Measurements from ENCODE around the gene FAM234B.
"Not testable (repeated sequence)": the region's sequence is repeated elsewhere in the genome, so short reads cannot be mapped to it uniquely, and the experiment has no call there.

The FAM234B gene

DNA sequence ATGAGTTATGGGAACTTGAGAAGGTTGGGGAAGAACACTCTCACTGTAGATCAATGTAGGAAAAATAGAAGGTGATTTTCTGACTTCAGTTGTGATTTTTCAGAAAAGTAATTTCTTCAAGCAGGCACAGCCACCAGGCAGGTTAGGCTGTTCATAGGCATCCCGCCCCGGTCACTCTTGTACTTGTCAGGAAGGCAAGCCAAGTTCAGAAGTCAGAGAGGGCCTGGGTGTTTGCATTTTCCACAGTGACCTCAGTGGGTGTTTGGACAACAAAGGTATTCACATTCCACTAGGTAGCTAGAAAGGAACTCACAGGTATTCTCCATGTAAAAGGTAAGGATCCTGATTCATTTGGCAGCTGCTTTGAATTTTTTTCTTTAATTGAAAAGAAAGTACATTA is 3.0 kb upstream of the FAM234B start:
- TF ChIP-seq, protein P1, sequence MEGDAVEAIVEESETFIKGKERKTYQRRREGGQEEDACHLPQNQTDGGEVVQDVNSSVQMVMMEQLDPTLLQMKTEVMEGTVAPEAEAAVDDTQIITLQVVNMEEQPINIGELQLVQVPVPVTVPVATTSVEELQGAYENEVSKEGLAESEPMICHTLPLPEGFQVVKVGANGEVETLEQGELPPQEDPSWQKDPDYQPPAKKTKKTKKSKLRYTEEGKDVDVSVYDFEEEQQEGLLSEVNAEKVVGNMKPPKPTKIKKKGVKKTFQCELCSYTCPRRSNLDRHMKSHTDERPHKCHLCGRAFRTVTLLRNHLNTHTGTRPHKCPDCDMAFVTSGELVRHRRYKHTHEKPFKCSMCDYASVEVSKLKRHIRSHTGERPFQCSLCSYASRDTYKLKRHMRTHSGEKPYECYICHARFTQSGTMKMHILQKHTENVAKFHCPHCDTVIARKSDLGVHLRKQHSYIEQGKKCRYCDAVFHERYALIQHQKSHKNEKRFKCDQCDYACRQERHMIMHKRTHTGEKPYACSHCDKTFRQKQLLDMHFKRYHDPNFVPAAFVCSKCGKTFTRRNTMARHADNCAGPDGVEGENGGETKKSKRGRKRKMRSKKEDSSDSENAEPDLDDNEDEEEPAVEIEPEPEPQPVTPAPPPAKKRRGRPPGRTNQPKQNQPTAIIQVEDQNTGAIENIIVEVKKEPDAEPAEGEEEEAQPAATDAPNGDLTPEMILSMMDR (conservative IDR thresholded peaks at IDR 0.05; ENCODE audit: low read depth, low read length): no peak
- H3K4me3 ChIP-seq (ENCODE audit: low read length): no peak overlapping the region
- DNase-seq (ENCODE audit: low read depth): no peak

DNA sequence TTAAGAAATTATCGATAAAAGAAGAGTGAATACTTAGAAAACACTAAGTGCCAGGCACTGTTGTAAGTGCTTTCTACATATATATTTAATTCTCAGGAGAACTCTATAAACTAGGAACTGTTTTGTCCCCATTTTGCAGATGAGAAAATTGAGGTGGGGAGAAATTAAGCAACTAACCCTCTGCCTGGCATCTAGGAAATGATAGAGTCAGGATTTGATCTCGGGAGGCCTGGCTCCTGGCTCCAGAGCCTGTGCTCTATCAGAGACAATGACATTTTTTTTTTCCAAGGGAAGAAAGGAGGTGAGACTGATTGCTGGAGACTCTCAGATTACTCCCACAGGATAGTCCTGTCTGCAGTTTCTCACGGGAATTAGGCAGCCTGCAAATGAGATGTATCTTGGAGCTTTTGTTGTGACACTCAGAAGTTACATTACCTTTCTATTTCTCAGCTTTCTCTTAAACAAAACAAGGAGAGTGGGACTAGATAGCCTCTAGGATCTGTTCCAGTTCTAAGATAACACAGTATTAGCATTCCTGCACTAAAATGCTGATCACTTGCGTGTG is 1.4 kb upstream of the FAM234B start:
- no peak overlapping the region for H3K4me3 ChIP-seq (ENCODE audit: low read length)
- DNase-seq (ENCODE audit: low read depth): no peak

DNA sequence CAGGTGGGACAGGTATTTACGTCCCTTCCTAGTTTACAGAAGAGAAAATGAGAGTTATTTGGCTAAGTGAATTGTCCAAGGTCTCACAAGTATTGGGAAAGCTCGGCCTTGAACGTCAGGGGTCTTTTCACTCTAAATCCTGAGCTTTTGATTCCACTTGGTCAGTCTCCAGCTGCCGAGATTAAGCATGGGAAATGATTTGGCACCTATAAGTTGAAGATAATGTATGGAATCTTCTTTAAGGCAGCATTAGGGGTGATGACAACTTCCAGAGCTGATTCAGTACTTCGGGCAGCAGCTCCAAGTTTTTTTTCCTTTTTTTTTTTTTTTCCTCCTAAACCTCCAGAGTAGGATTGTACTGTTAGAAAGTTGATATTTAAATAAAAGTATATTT is 722 bp downstream of the FAM234B start:
- H3K4me3 ChIP-seq (ENCODE audit: low read length): peak overlapping the region; percentile 88
- no peak for DNase-seq (ENCODE audit: low read depth)
- TF ChIP-seq, protein P1 (conservative IDR thresholded peaks at IDR 0.05; ENCODE audit: low read depth, low read length): no peak

More for the DNA sequence above, 1.4 kb upstream of the FAM234B start:
- TF ChIP-seq, protein P1 (conservative IDR thresholded peaks at IDR 0.05; ENCODE audit: low read depth, low read length): no peak

DNA sequence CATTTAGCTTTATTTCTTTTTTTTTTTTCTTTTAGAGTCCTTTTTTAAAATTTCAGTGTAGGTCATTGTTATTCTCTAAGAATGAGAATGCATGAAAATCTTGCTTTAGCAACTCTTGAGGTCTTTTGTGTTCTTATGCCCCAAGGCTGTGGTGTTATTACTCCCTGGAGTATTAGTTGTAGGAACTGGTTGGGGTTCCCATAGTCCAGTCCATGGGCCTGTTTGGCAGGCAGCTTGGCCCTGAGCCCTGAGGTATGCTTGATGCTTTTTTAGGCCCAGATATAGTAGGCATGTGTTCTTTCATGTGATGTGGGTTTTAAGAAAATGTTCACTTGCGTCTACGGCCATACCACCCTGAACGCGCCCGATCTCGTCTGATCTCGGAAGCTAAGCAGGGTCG is 1.6 kb downstream of the FAM234B start:
- no peak for DNase-seq (ENCODE audit: low read depth)
- TF ChIP-seq, protein P1 (conservative IDR thresholded peaks at IDR 0.05; ENCODE audit: low read depth, low read length): no peak
- no peak overlapping the region for H3K4me3 ChIP-seq (ENCODE audit: low read length)

DNA sequence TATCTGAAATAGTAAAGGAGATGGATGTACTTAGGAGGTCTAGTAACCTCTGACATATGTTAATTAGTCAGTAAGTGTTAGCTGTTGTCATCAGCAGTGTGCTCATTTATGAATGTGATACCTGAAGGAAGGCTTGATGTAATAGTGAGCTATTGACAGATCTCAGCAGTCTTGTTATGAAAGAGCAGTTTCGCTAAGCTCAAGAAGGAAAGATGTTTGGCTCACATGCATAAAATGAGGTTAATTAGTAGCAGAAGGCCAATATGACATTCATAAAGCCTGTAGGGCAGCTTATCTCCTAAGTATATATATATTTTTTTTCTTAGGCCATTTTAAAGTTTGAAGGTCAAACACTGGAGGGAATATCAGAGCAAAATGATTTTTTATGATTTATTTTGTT is 2.8 kb downstream of the FAM234B start:
- TF ChIP-seq, protein P1 (conservative IDR thresholded peaks at IDR 0.05; ENCODE audit: low read depth, low read length): no peak
- no peak for DNase-seq (ENCODE audit: low read depth)
- H3K4me3 ChIP-seq (ENCODE audit: low read length): no peak overlapping the region

DNA sequence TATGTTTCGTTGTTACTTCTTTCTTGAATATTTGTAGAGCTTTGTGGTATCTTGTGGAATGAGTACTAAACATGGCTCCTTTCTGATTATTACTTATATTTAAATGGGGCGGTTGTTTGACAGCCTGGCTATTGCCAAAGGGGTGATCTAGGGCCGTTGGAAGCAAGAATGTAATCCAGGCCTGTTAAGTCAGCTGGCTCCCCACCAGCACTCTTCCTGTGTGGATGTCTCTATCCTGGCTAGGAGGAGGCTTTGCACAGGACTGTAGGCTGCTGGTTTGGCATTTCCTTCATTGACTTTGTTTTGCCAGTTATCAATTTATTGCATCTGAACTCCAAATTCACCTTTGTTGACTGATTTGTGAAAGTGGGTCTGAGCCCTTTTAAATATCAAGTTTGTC is 5.6 kb downstream of the FAM234B start:
- TF ChIP-seq, protein P1 (conservative IDR thresholded peaks at IDR 0.05; ENCODE audit: low read depth, low read length): no peak
- no peak for DNase-seq (ENCODE audit: low read depth)
- H3K4me3 ChIP-seq (ENCODE audit: low read length): no peak overlapping the region

DNA sequence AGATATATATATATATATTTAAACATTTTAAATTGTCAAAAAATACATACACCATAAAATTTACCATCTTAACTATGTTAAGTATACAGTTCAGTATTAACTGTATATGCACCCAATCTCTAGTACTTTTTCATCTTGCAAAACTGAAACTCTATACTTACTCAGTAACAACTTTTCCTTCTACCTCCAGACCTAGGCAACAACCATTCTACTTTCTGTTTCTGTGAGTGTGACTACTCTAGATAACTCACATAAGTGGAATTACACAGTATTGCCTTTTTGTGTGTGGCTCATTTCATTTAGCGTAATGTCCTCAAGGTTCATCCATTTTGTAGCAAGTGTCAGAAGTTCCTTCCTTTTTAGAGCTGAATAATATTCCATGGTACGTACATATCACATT is 8.2 kb downstream of the FAM234B start:
- DNase-seq (ENCODE audit: low read depth): no peak
- TF ChIP-seq, protein P1 (conservative IDR thresholded peaks at IDR 0.05; ENCODE audit: low read depth, low read length): no peak
- H3K4me3 ChIP-seq (ENCODE audit: low read length): no peak overlapping the region

DNA sequence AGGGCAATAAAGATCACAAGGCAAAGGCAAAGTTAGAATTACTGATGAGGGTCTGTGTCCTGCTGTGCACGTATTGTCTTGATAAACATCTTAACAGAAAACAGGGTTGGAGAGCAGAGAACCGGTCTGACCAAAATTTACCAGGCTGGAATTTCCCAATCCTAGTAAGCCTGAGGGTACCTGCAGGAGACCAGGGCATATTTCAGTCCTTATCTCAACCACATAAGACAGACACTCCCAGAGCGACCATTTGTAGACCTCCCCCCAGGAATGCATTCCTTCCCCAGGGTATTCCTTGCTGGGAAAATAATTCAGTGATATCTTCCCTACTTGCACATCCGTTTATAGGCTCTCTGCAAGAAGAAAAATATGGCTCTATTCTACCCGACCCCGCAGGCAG is 9.4 kb downstream of the FAM234B start:
- DNase-seq (ENCODE audit: low read depth); H3K4me3 ChIP-seq (ENCODE audit: low read length): not testable (repeated sequence)

All from retinal pigment epithelial cell (primary cell).